ENCODE results near the gene NCAM2. TPM values are rescaled to one million over a fixed set of nuclear protein-coding genes. Genes with fewer than 3 reads are reported as not detected.

The NCAM2 gene
- polyA plus RNA-seq (ENCODE audit: insufficient read length): 4.8 TPM

GRCh38 chr21:20997636-20998455, at the start of gene NCAM2:
TSS of gene NCAM2 (plus strand) at chr21:20998409.
- DNase-seq (ENCODE audit: low read depth): peak; percentile 47

GRCh38 chr21:20949884-20950283, 48.3 kb upstream of the NCAM2 start:
- DNase-seq (ENCODE audit: low read depth): no peak

GRCh38 chr21:20965816-20966215, 32.4 kb upstream of the NCAM2 start:
- no peak for DNase-seq (ENCODE audit: low read depth)

GRCh38 chr21:20968391-20968790, 29.8 kb upstream of the NCAM2 start:
- DNase-seq (ENCODE audit: low read depth): no peak

GRCh38 chr21:20970691-20971090, 27.5 kb upstream of the NCAM2 start:
- DNase-seq (ENCODE audit: low read depth): no peak

- peak; percentile 52 for DNase-seq (ENCODE audit: low read depth)
These were observed 26.8 kb upstream of the NCAM2 start for GRCh38 chr21:20971296-20971921.

GRCh38 chr21:20994790-20995189, 3.4 kb upstream of the NCAM2 start:
- no peak for DNase-seq (ENCODE audit: low read depth)

GRCh38 chr21:20996421-20997310, 1.5 kb upstream of the NCAM2 start:
- DNase-seq (ENCODE audit: low read depth): no peak

- DNase-seq (ENCODE audit: low read depth): no peak
These were observed 936 bp upstream of the NCAM2 start for GRCh38 chr21:20997311-20997635.

- DNase-seq (ENCODE audit: low read depth): no peak
These were observed 214 bp downstream of the NCAM2 start for GRCh38 chr21:20998456-20998789.

GRCh38 chr21:20998886-20999285, 677 bp downstream of the NCAM2 start:
- DNase-seq (ENCODE audit: low read depth): no peak

- peak; percentile 26 for DNase-seq (ENCODE audit: low read depth)
These were observed 1.4 kb downstream of the NCAM2 start for GRCh38 chr21:20999659-21000058.

- no peak for DNase-seq (ENCODE audit: low read depth)
These were observed 2.5 kb downstream of the NCAM2 start for GRCh38 chr21:21000591-21001175.

GRCh38 chr21:21001591-21002100, 3.4 kb downstream of the NCAM2 start:
- DNase-seq (ENCODE audit: low read depth): no peak

- DNase-seq (ENCODE audit: low read depth): no peak
These were observed 3.9 kb downstream of the NCAM2 start for GRCh38 chr21:21002153-21002552.

- DNase-seq (ENCODE audit: low read depth): no peak
These were observed 5.5 kb downstream of the NCAM2 start for GRCh38 chr21:21003701-21004100.

GRCh38 chr21:21007606-21008005, 9.4 kb downstream of the NCAM2 start:
- DNase-seq (ENCODE audit: low read depth): no peak

GRCh38 chr21:21010228-21010627, 12.0 kb downstream of the NCAM2 start:
- no peak for DNase-seq (ENCODE audit: low read depth)

GRCh38 chr21:21010698-21011097, 12.5 kb downstream of the NCAM2 start:
- no peak for DNase-seq (ENCODE audit: low read depth)

- no peak for DNase-seq (ENCODE audit: low read depth)
These were observed 20.6 kb downstream of the NCAM2 start for GRCh38 chr21:21018821-21019220.

GRCh38 chr21:21019681-21020080, 21.5 kb downstream of the NCAM2 start:
- no peak for DNase-seq (ENCODE audit: low read depth)

GRCh38 chr21:21025742-21026141, 27.5 kb downstream of the NCAM2 start:
- DNase-seq (ENCODE audit: low read depth): no peak
